ENCODE measurements around the gene FARP2.

DNA sequence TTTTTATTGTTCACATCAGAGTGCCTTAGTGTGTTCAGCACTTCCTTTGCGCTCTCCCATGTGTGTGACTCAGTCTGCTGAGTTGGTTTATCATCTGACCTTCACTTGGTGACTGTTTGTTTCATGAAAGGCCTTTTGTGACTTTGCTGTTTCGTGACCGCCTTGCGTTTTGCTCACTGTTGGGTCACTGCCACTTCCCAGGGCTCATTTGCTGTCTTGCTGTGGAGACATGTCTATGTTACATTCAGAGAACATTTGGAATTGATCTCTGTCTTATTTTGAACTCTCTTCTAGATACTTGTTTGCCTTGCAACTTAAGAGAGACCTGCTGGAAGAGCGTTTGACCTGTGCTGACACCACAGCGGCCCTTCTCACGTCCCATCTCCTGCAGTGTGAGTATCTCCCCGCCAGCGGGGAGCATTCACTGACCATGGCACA lies 54.7 kb downstream of the FARP2 start:
- TF ChIP-seq FOSL2 (IDR thresholded peaks at IDR 0.05; ENCODE audit: borderline replicate concordance, low read depth) (no peak), SMC3 (IDR thresholded peaks at IDR 0.05; ENCODE audit: low read depth, low read length) (no peak), EZH2phosphoT487 (IDR thresholded peaks at IDR 0.05; ENCODE audit: borderline replicate concordance, low read depth) (no peak)
- TF ChIP-seq, protein P1, sequence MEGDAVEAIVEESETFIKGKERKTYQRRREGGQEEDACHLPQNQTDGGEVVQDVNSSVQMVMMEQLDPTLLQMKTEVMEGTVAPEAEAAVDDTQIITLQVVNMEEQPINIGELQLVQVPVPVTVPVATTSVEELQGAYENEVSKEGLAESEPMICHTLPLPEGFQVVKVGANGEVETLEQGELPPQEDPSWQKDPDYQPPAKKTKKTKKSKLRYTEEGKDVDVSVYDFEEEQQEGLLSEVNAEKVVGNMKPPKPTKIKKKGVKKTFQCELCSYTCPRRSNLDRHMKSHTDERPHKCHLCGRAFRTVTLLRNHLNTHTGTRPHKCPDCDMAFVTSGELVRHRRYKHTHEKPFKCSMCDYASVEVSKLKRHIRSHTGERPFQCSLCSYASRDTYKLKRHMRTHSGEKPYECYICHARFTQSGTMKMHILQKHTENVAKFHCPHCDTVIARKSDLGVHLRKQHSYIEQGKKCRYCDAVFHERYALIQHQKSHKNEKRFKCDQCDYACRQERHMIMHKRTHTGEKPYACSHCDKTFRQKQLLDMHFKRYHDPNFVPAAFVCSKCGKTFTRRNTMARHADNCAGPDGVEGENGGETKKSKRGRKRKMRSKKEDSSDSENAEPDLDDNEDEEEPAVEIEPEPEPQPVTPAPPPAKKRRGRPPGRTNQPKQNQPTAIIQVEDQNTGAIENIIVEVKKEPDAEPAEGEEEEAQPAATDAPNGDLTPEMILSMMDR (IDR thresholded peaks at IDR 0.05): no peak
- TF ChIP-seq, protein P2, sequence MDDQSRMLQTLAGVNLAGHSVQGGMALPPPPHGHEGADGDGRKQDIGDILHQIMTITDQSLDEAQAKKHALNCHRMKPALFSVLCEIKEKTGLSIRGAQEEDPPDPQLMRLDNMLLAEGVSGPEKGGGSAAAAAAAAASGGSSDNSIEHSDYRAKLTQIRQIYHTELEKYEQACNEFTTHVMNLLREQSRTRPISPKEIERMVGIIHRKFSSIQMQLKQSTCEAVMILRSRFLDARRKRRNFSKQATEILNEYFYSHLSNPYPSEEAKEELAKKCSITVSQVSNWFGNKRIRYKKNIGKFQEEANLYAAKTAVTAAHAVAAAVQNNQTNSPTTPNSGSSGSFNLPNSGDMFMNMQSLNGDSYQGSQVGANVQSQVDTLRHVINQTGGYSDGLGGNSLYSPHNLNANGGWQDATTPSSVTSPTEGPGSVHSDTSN (IDR thresholded peaks at IDR 0.05): no peak
